K562 (cell line): ENCODE measurements around the gene SVIP. TPM values are rescaled to one million over a fixed set of nuclear protein-coding genes. Genes with fewer than 3 reads are reported as not detected.

ENCODE experiments used
- ATAC-seq: fragments of 200-7000 bp; cut with Tn5 transposase; 3 replicates; pipeline ENCODE4 v1.9.1; 2020; ENCODE audit warnings: moderate library complexity
- BruUV-seq: library from RNA; stranded (reverse); fragments of 400-500 nt; replicated peaks from 2 replicates; lab custom pipeline; 2021; lab: Mats Ljungman, UMichigan
- CTCF ChIA-PET: fragments of 300-600 bp; formaldehyde crosslinking; extraction: SDS; loops from one replicate; lab custom pipeline; 2021; ENCODE audit warnings: low intra/inter-chr PET ratio; lab: Yijun Ruan, JAX
- POLR2A ChIA-PET: fragments of 300-600, 350-650 bp; sonication (Branson Sonifier 250); formaldehyde crosslinking; extraction: SDS; loops from one replicate; lab custom pipeline; 2021; ENCODE audit warnings: antibody characterized with exemption, inconsistent platforms; lab: Yijun Ruan, JAX
- DNase-seq, 4 experiments: peaks; one replicate each; pipeline versions ENCODE4 v3.0.0 to v3.0.0-alpha.2; 2011 to 2018; ENCODE audit warnings: low spot score in 3 of 4, mixed read lengths in 3 of 4; ENCODE audit errors: extremely low read depth in 1 of 4
- FAIRE-seq: peaks from 2 replicates; lab custom pipeline; 2011; peaks lifted over from hg19 to GRCh38; lab: Jason Lieb, UNC
- H2AFZ ChIP-seq: 2 replicates; pipeline ENCODE4 v1.6.0; 2011; ENCODE audit warnings: low read depth, low read length, control low read depth, inconsistent platforms
- H3K27ac ChIP-seq: fragments of 200-600 bp; 3 replicates; pipeline ENCODE4 v1.8.0; 2011; ENCODE audit warnings: low read depth, mild to moderate bottlenecking, control low read depth, inconsistent platforms, low read length, moderate library complexity, mixed read lengths; ENCODE audit errors: extremely low read depth
- H3K27me3 ChIP-seq, 2 experiments: fragments of 300-600 bp in 1 of 2; 2 replicates in 1 of 2; 3 replicates in 1 of 2; pipeline versions ENCODE4 v1.6.0 to v1.8.0; 2011; ENCODE audit warnings: inconsistent platforms in 2 of 2, low read length in 2 of 2, mild to moderate bottlenecking in 1 of 2, mixed read lengths in 1 of 2, moderate library complexity in 1 of 2; ENCODE audit not compliant: control insufficient read depth in 2 of 2, insufficient read depth in 2 of 2
- H3K36me3 ChIP-seq: fragments of 300-600 bp; 3 replicates; pipeline ENCODE4 v1.8.0; 2011; ENCODE audit warnings: mild to moderate bottlenecking, low read length, inconsistent platforms; ENCODE audit not compliant: control insufficient read depth, insufficient read depth
- H3K4me1 ChIP-seq, 2 experiments: fragments of 200-600 bp in 1 of 2; replicated peaks in 1 of 2; 2 replicates in 1 of 2; 3 replicates in 1 of 2; pipeline versions ENCODE4 v1.5.1 to v1.8.0; 2011; ENCODE audit warnings: inconsistent platforms in 2 of 2, low read length in 2 of 2, mild to moderate bottlenecking in 1 of 2, mixed read lengths in 1 of 2, moderate library complexity in 1 of 2; ENCODE audit not compliant: control insufficient read depth in 2 of 2, insufficient read depth in 2 of 2
- H3K4me2 ChIP-seq: 2 replicates; pipeline ENCODE4 v1.6.1; 2011; ENCODE audit warnings: low read length, control low read depth, inconsistent platforms, mixed read lengths; ENCODE audit not compliant: insufficient read depth
- H3K4me3 ChIP-seq: fragments of 200-600 bp; sonication (generic), shearing (Covaris generic); 2 replicates; pipeline ENCODE4 v1.5.1; 2016; ENCODE audit warnings: control low read depth, inconsistent platforms
- H3K79me2 ChIP-seq: fragments of 200-600 bp; 3 replicates; pipeline ENCODE4 v1.8.0; 2011; ENCODE audit warnings: low read length, inconsistent platforms; ENCODE audit not compliant: control insufficient read depth, insufficient read depth
- H3K9ac ChIP-seq, 2 experiments: 2 replicates each; pipeline versions ENCODE4 v1.6.0 to v1.6.1; 2011; ENCODE audit warnings: low read depth in 2 of 2, low read length in 2 of 2, control low read depth in 1 of 2, inconsistent platforms in 1 of 2, mild to moderate bottlenecking in 1 of 2, mixed read lengths in 1 of 2; ENCODE audit not compliant: insufficient read depth in 1 of 2
- H3K9me1 ChIP-seq: one replicate; pipeline ENCODE4 v1.6.0; 2011; ENCODE audit warnings: inconsistent platforms, mild to moderate bottlenecking, low read length, moderate library complexity; ENCODE audit not compliant: control insufficient read depth, insufficient read depth
- H3K9me3 ChIP-seq: replicated peaks from 2 replicates; pipeline ENCODE4 v1.5.1; 2011; ENCODE audit warnings: low read depth, low read length, inconsistent platforms; ENCODE audit not compliant: control insufficient read depth, insufficient read depth
- H4K20me1 ChIP-seq: replicated peaks from 2 replicates; pipeline ENCODE4 v1.6.1; 2011; ENCODE audit warnings: low read length, inconsistent platforms, mixed read lengths; ENCODE audit not compliant: control insufficient read depth, insufficient read depth
- AFF1 ChIP-seq, 2 experiments: fragments of 450-650 bp; IDR thresholded peaks; 2 replicates each; pipeline ENCODE4 v1.6.1; 2018; ENCODE audit warnings: mild to moderate bottlenecking in 2 of 2, low read depth in 1 of 2; ENCODE audit not compliant: partially characterized antibody in 2 of 2
- ESRRB ChIP-seq: fragments of 250-450 bp; sonication (Bioruptor Pico); IDR thresholded peaks from 2 replicates; pipeline ENCODE4 v1.5.0; 2020; ENCODE audit warnings: mild to moderate bottlenecking, moderate library complexity, borderline replicate concordance
- KLF10 ChIP-seq: fragments of 250-450 bp; sonication (Bioruptor Pico); IDR thresholded peaks from 2 replicates; pipeline ENCODE4 v1.6.1; 2021; ENCODE audit warnings: matching md5 sums
- MCM2 ChIP-seq: fragments of 450-650 bp; IDR thresholded peaks from 2 replicates; pipeline ENCODE4 v1.6.1; 2017; ENCODE audit warnings: low read depth, mild to moderate bottlenecking
- PATZ1 ChIP-seq: fragments of 250-450 bp; sonication (Bioruptor Pico); IDR thresholded peaks from 2 replicates; pipeline ENCODE4 v1.5.0; 2020; ENCODE audit warnings: mild to moderate bottlenecking, borderline replicate concordance
- POLR2AphosphoS2 ChIP-seq: IDR thresholded peaks from 2 replicates; pipeline ENCODE4 v1.6.1; 2012; ENCODE audit warnings: low read length, improper control_type of control experiment
- POLR2H ChIP-seq: IDR thresholded peaks from 2 replicates; pipeline ENCODE4 v1.6.1; 2016; ENCODE audit warnings: missing genetic modification characterization, low read depth, mild to moderate bottlenecking, control low read depth, missing compliant biosample characterization, moderate library complexity
- ZBED1 ChIP-seq: IDR thresholded peaks from 2 replicates; pipeline ENCODE4 v1.6.1; 2014
- ZBTB26 ChIP-seq: fragments of 450-650 bp; formaldehyde crosslinking; IDR thresholded peaks from 2 replicates; pipeline ENCODE4 v1.4.0; 2022; ENCODE audit warnings: missing genetic modification characterization
- ZEB2 ChIP-seq: fragments of 450-650 bp; IDR thresholded peaks from 2 replicates; pipeline ENCODE4 v1.6.1; 2016
- ZNF398 ChIP-seq: fragments of 250-450 bp; sonication (Bioruptor Pico); IDR thresholded peaks from 2 replicates; pipeline ENCODE4 v1.8.0; 2021; ENCODE audit warnings: moderate library complexity, mild to moderate bottlenecking, inconsistent platforms
- ZNF77 ChIP-seq: fragments of 250-450 bp; sonication (Bioruptor Pico); IDR thresholded peaks from 2 replicates; pipeline ENCODE4 v1.5.0; 2020
- WGBS: fragments of 100-300 bp; shearing (Covaris generic); methylation state at CpG from one replicate; pipeline ENCODE4 v1.1.6; 2016; ENCODE audit warnings: low coverage, mixed read lengths; ENCODE audit not compliant: insufficient coverage; ENCODE audit errors: missing lambda C conversion rate; 5-methylcytosine and 5-hydroxymethylcytosine counted together
- in situ Hi-C: fragments of 300-500 bp; cut with MboI; formaldehyde crosslinking; loops from 4 replicates; pipeline ENCODE4 v1.15.0; 2018; ENCODE audit warnings: inconsistent platforms, mixed read lengths
- intact Hi-C: fragments of 100-400 bp; cut with micrococcal nuclease; formaldehyde crosslinking; loops from 2 replicates; pipeline ENCODE4 v1.14.2; 2022
- polyA plus RNA-seq, 8 experiments: library from polyadenylated mRNA; depleted of rRNA in 4 of 8; stranded (reverse) in 5 of 8; unstranded in 3 of 8; fragments of >200 nt; fragmentation: Nextera tagmentation in 2 of 8; fragmentation: Illumina TruSeq in 1 of 8; extraction: Ambion mirVana in 2 of 8; extraction: Trizol in 1 of 8; gene quantifications; 2 replicates each; pipeline versions ENCODE4 v1.2.1 to v1.2.3, GENCODE V29; 2011 to 2014; ENCODE audit warnings: inconsistent platforms in 1 of 8, missing spikeins in 1 of 8
- total RNA-seq, 7 experiments: library from RNA; depleted of rRNA in 6 of 7; stranded (reverse); fragments of >200 nt in 6 of 7; fragmentation: Illumina TruSeq in 2 of 7; extraction: Trizol in 2 of 7; gene quantifications; 2 replicates each; pipeline versions ENCODE4 v1.2.1 to v1.2.3, GENCODE V29; 2011 to 2021; ENCODE audit warnings: low replicate concordance in 1 of 7

The SVIP gene
- total and polyA plus RNA-seq, 9 of the 15 experiments (the other 6 are each of a cell fraction or from before 2014, with no cell fraction given), result 17.9 to 62.5 (median 47.5) TPM

GRCh38 chr11:22846726-22847125 is 17.1 kb upstream of the SVIP start (continued):
- TF ChIP-seq PATZ1 (CRISPR knock-in tag) (no peak), ZBTB26 (CRISPR knock-in tag) (no peak)

GRCh38 chr11:22832315-22833015 is 2.9 kb upstream of the SVIP start:
- Histone ChIP-seq H2AFZ (no peak overlapping the region), H3K79me2 (peaks cover 16% of the 10 kb centered on the region), H3K4me3 (no peak overlapping the region), H3K36me3 (no peaks in the 10 kb centered on the region), H3K9me3 (no peaks in the 10 kb centered on the region), H4K20me1 (no peaks in the 10 kb centered on the region), H3K27ac (no peak overlapping the region), H3K9ac (no peak overlapping the region), H3K9me1 (no peaks in the 10 kb centered on the region), H3K4me2 (no peak overlapping the region), H3K27me3 (no peaks in the 10 kb centered on the region), H3K4me1 (peaks cover 0 to 7% of the 10 kb centered on the region in 2 experiments; a peak in 2 of 5 replicates)
- ATAC-seq (no peak), FAIRE-seq (no peak), DNase-seq (no peak)
- no TSS peak for BruUV-seq
- ChIA-PET CTCF (no interaction called here), POLR2A (no interaction called here)
- intact Hi-C loops, result no loop called here
- 13% methylated on average over 3 of the region's 3 CpGs for WGBS
- in situ Hi-C loops, result no loop called here
- TF ChIP-seq AFF1 (IDR thresholded peaks at IDR 0.05; ENCODE audit: low read depth in 1 of 2, partially characterized antibody in 2 of 2) (no peak), ESRRB (CRISPR knock-in tag) (no peak), POLR2AphosphoS2 (no peak), MCM2 (no peak), ZEB2 (no peak), POLR2H (tag) (no peak), ZNF398 (no peak), ZNF77 (CRISPR knock-in tag) (no peak), KLF10 (CRISPR knock-in tag) (no peak), ZBED1 (no peak)
